GM21737 (cell line): ENCODE results near the gene OPCML.

ENCODE experiments used
- ATAC-seq: cut with Tn5 transposase; IDR thresholded peaks from one replicate; pipeline ENCODE4 v1.9.1; 2021; ENCODE audit warnings: mild to moderate bottlenecking, moderate library complexity; ENCODE audit not compliant: unreplicated experiment

OPCML gene

GRCh38 chr11:133414506-133414905 lies 117.8 kb downstream of the OPCML start:
- no peak for ATAC-seq

GRCh38 chr11:133413703-133414102 lies 118.6 kb downstream of the OPCML start:
- ATAC-seq, result no peak

- ATAC-seq, result no peak
Observed at GRCh38 chr11:133409799-133410198, 122.5 kb downstream of the OPCML start.

- no peak for ATAC-seq
Observed at GRCh38 chr11:133408936-133409335, 123.4 kb downstream of the OPCML start.

GRCh38 chr11:133408402-133408801 lies 123.9 kb downstream of the OPCML start:
- no peak for ATAC-seq

GRCh38 chr11:133406489-133406888 lies 125.8 kb downstream of the OPCML start:
- ATAC-seq, result no peak

GRCh38 chr11:133403900-133404299 lies 128.4 kb downstream of the OPCML start:
- ATAC-seq, result no peak

- no peak for ATAC-seq
Observed at GRCh38 chr11:133402551-133402950, 129.8 kb downstream of the OPCML start.

GRCh38 chr11:133399855-133400625 lies 132.3 kb downstream of the OPCML start:
- ATAC-seq, result no peak

GRCh38 chr11:133399294-133399693 lies 133.0 kb downstream of the OPCML start:
- no peak for ATAC-seq

GRCh38 chr11:133390803-133391202 lies 141.5 kb downstream of the OPCML start:
- no peak for ATAC-seq

GRCh38 chr11:133388975-133389568 lies 143.2 kb downstream of the OPCML start:
- ATAC-seq, result no peak

- ATAC-seq, result no peak
Observed at GRCh38 chr11:133388260-133388659, 144.0 kb downstream of the OPCML start.

GRCh38 chr11:133386852-133387251 lies 145.4 kb downstream of the OPCML start:
- no peak for ATAC-seq

- ATAC-seq, result no peak
Observed at GRCh38 chr11:133386262-133386661, 146.0 kb downstream of the OPCML start.

- ATAC-seq, result no peak
Observed at GRCh38 chr11:133385781-133386180, 146.5 kb downstream of the OPCML start.

- ATAC-seq, result no peak
Observed at GRCh38 chr11:133384731-133385130, 147.6 kb downstream of the OPCML start.

GRCh38 chr11:133383689-133384088 lies 148.6 kb downstream of the OPCML start:
- ATAC-seq, result no peak

- ATAC-seq, result no peak
Observed at GRCh38 chr11:133383201-133383600, 149.1 kb downstream of the OPCML start.

- ATAC-seq, result no peak
Observed at GRCh38 chr11:133382131-133382812, 150.0 kb downstream of the OPCML start.

GRCh38 chr11:133381761-133382130 lies 150.6 kb downstream of the OPCML start:
- ATAC-seq, result no peak

- ATAC-seq, result no peak
Observed at GRCh38 chr11:133366147-133366546, 166.2 kb downstream of the OPCML start.
